ENCODE data around the gene GPR31.

GPR31 gene

DNA sequence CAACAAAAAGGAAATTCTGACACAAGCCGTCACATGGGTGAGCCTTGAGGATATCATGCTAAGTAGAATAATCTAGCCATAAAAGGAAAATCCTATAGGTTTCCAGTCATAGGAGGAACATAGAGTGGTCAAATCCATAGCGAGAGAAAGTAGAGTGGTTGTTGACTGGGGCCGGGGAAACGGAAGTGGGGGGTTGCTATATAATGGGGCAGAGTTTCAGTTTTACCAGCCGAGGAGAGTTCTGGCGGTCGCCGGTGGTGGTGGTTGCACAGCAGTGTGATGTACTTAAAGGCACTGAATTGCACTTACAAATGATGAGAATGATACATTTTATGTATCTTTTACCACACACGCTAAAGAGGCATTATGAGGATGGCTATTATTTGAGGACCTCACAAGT lies 4.9 kb downstream of the GPR31 start:
- Histone ChIP-seq H3K27me3 (ENCODE audit: control insufficient read depth in 1 of 2, insufficient read depth in 2 of 2, low read length in 2 of 2) (no peaks in the 10 kb centered on the region), H3K4me1 (ENCODE audit: control insufficient read depth in 1 of 2, insufficient read depth in 2 of 2, low read length in 2 of 2) (peaks cover 0 to 4% of the 10 kb centered on the region in 2 donors), H3K4me3 (ENCODE audit: low read depth in 1 of 2, low read length in 2 of 2) (peak overlapping the region in 1 of 2 donors; percentile 25), H3K27ac (ENCODE audit: low read depth, low read length) (no peak overlapping the region), H3K9me3 (ENCODE audit: control insufficient read depth in 1 of 2, low read length in 2 of 2) (no peaks in the 10 kb centered on the region), H3K9ac (ENCODE audit: low read depth in 1 of 2, low read length in 2 of 2) (peak overlapping the region in 1 of 2 donors; percentile 33), H3K36me3 (ENCODE audit: control insufficient read depth in 1 of 2, insufficient read depth in 2 of 2, low read length in 2 of 2) (no peaks in the 10 kb centered on the region)

DNA sequence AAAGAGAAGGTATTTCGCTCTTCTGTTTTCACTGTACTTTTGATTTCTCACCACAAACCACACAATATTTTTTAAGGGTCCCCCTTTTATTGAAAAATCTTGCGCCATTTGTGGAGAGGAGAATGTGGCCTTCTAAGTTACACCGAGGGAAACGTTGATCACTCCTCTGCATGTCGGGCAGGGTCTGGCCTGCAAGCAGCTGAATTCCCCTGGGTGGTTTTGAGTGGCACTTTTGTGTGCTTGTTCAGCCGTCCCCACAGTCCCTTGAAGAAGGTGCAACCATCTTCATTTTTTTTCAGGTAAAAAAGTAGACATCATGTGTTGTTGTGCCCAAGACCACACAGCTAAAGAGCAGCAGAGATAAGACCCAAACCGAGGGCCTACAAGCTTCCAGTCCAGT lies 6.1 kb downstream of the GPR31 start:
- no peak overlapping the region for H3K4me3 ChIP-seq (ENCODE audit: low read depth in 1 of 2, low read length in 2 of 2)
- H3K27ac ChIP-seq (ENCODE audit: low read depth, low read length) = no peak overlapping the region
- H3K36me3 ChIP-seq (ENCODE audit: control insufficient read depth in 1 of 2, insufficient read depth in 2 of 2, low read length in 2 of 2) = no peaks in the 10 kb centered on the region
- H3K27me3 ChIP-seq (ENCODE audit: control insufficient read depth in 1 of 2, insufficient read depth in 2 of 2, low read length in 2 of 2) = no peaks in the 10 kb centered on the region
- peaks cover 0 to 4% of the 10 kb centered on the region in 2 donors for H3K4me1 ChIP-seq (ENCODE audit: control insufficient read depth in 1 of 2, insufficient read depth in 2 of 2, low read length in 2 of 2)
- H3K9me3 ChIP-seq (ENCODE audit: control insufficient read depth in 1 of 2, low read length in 2 of 2) = no peaks in the 10 kb centered on the region
- H3K9ac ChIP-seq (ENCODE audit: low read depth in 1 of 2, low read length in 2 of 2) = no peak overlapping the region

DNA sequence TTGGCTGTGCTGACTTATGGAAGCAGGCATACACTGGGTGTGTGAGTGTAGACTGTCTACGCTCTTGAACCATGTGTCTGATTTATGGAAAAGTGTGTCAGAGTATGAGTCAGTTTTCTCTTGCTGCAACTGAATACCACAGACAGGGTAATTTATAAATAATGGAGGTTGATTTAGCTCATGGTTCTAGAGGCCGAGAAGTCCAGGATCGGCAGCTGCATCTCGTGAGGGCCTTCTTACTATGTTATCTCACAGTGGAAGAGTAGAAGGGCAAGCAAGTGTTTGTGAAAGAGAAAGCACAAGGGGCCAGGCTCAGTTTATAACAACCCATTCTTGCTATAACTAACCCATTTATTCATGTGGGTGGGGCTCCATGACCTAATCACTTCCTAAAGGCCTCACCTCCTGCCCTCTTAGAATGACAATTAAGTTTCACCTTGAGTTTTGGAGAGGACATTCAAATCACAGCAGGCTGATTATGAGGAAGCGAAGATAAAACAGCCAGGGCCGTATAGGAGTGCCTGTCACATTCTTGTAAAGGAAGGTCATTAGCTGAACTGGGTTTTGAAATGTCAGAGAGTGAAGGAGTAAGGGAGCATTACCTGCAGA lies 6.7 kb downstream of the GPR31 start:
- no peaks in the 10 kb centered on the region for H3K9me3 ChIP-seq (ENCODE audit: control insufficient read depth in 1 of 2, low read length in 2 of 2)
- H3K27me3 ChIP-seq (ENCODE audit: control insufficient read depth in 1 of 2, insufficient read depth in 2 of 2, low read length in 2 of 2) = no peaks in the 10 kb centered on the region
- no peaks in the 10 kb centered on the region for H3K36me3 ChIP-seq (ENCODE audit: control insufficient read depth in 1 of 2, insufficient read depth in 2 of 2, low read length in 2 of 2)
- no peak overlapping the region for H3K27ac ChIP-seq (ENCODE audit: low read depth, low read length)
- H3K4me1 ChIP-seq (ENCODE audit: control insufficient read depth in 1 of 2, insufficient read depth in 2 of 2, low read length in 2 of 2) = peaks cover 0 to 4% of the 10 kb centered on the region in 2 donors
- no peak overlapping the region for H3K9ac ChIP-seq (ENCODE audit: low read depth in 1 of 2, low read length in 2 of 2)
- no peak overlapping the region for H3K4me3 ChIP-seq (ENCODE audit: low read depth in 1 of 2, low read length in 2 of 2)

GRCh38 chr6:167148997-167149396 lies 8.8 kb downstream of the GPR31 start:
- H3K4me3 ChIP-seq (ENCODE audit: low read depth in 1 of 2, low read length in 2 of 2) = no peak overlapping the region
- H3K4me1 ChIP-seq (ENCODE audit: control insufficient read depth in 1 of 2, insufficient read depth in 2 of 2, low read length in 2 of 2) = peaks cover 0 to 4% of the 10 kb centered on the region in 2 donors
- H3K9me3 ChIP-seq (ENCODE audit: control insufficient read depth in 1 of 2, low read length in 2 of 2) = no peaks in the 10 kb centered on the region
- H3K27ac ChIP-seq (ENCODE audit: low read depth, low read length) = no peak overlapping the region
- no peak overlapping the region for H3K9ac ChIP-seq (ENCODE audit: low read depth in 1 of 2, low read length in 2 of 2)
- H3K36me3 ChIP-seq (ENCODE audit: control insufficient read depth in 1 of 2, insufficient read depth in 2 of 2, low read length in 2 of 2) = no peaks in the 10 kb centered on the region
- H3K27me3 ChIP-seq (ENCODE audit: control insufficient read depth in 1 of 2, insufficient read depth in 2 of 2, low read length in 2 of 2) = no peaks in the 10 kb centered on the region

DNA sequence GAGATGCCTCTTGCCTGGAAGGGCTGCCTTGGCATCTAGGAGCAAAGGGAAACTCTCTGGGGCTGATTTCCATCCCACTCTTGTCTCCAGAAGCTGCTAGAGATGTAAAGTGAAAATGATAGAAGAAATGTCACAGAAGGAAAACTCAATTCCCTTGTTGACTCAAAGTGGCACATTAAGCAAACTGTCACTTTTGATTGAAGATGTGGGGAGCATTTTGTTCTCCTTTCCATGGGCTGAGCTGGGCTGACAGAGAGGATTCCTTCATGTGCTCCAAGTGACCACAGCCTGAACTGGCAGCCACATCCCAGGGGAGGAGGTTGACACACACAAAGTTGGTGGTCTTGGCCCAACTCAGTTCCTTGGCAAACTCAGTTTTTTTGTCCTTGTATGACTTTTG lies 9.8 kb downstream of the GPR31 start:
- no peaks in the 10 kb centered on the region for H3K4me1 ChIP-seq (ENCODE audit: control insufficient read depth in 1 of 2, insufficient read depth in 2 of 2, low read length in 2 of 2)
- H3K27ac ChIP-seq (ENCODE audit: low read depth, low read length) = no peak overlapping the region
- no peaks in the 10 kb centered on the region for H3K27me3 ChIP-seq (ENCODE audit: control insufficient read depth in 1 of 2, insufficient read depth in 2 of 2, low read length in 2 of 2)
- no peak overlapping the region for H3K9ac ChIP-seq (ENCODE audit: low read depth in 1 of 2, low read length in 2 of 2)
- H3K36me3 ChIP-seq (ENCODE audit: control insufficient read depth in 1 of 2, insufficient read depth in 2 of 2, low read length in 2 of 2) = no peaks in the 10 kb centered on the region
- no peaks in the 10 kb centered on the region for H3K9me3 ChIP-seq (ENCODE audit: control insufficient read depth in 1 of 2, low read length in 2 of 2)
- H3K4me3 ChIP-seq (ENCODE audit: low read depth in 1 of 2, low read length in 2 of 2) = no peak overlapping the region

GRCh38 chr6:167146977-167147376 lies 10.8 kb downstream of the GPR31 start:
- no peak overlapping the region for H3K27ac ChIP-seq (ENCODE audit: low read depth, low read length)
- no peaks in the 10 kb centered on the region for H3K9me3 ChIP-seq (ENCODE audit: control insufficient read depth in 1 of 2, low read length in 2 of 2)
- H3K27me3 ChIP-seq (ENCODE audit: control insufficient read depth in 1 of 2, insufficient read depth in 2 of 2, low read length in 2 of 2) = no peaks in the 10 kb centered on the region
- H3K4me1 ChIP-seq (ENCODE audit: control insufficient read depth in 1 of 2, insufficient read depth in 2 of 2, low read length in 2 of 2) = peaks cover 2 to 4% of the 10 kb centered on the region in 2 donors
- no peaks in the 10 kb centered on the region for H3K36me3 ChIP-seq (ENCODE audit: control insufficient read depth in 1 of 2, insufficient read depth in 2 of 2, low read length in 2 of 2)
- H3K4me3 ChIP-seq (ENCODE audit: low read depth in 1 of 2, low read length in 2 of 2) = no peak overlapping the region
- no peak overlapping the region for H3K9ac ChIP-seq (ENCODE audit: low read depth in 1 of 2, low read length in 2 of 2)

DNA sequence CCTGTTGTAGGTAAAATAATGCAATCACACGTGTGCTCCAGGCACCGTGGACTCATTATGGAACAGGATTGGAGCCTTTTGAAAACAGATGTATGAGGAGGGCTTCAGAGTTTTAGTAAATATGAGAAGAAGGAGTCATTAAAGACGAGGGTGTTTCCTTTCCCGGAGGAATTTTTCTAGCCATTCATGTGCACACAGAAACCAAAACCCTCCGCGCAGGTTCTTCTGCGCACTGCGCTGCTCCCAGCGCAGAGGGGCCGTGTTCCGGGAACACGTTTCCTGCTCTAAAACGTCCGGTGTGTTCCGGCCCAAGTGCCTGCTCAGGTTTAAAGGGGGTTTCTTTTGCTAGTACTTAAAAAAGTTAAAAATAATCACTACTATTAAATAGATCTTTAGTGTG lies 11.6 kb downstream of the GPR31 start:
- Histone ChIP-seq H3K27ac (ENCODE audit: low read depth, low read length) (no peak overlapping the region), H3K4me1 (ENCODE audit: control insufficient read depth in 1 of 2, insufficient read depth in 2 of 2, low read length in 2 of 2) (peaks cover 9 to 12% of the 10 kb centered on the region in 2 donors), H3K9me3 (ENCODE audit: control insufficient read depth in 1 of 2, low read length in 2 of 2) (no peaks in the 10 kb centered on the region), H3K9ac (ENCODE audit: low read depth in 1 of 2, low read length in 2 of 2) (no peak overlapping the region), H3K4me3 (ENCODE audit: low read depth in 1 of 2, low read length in 2 of 2) (peak overlapping the region; percentile 1 to 16), H3K27me3 (ENCODE audit: control insufficient read depth in 1 of 2, insufficient read depth in 2 of 2, low read length in 2 of 2) (no peaks in the 10 kb centered on the region), H3K36me3 (ENCODE audit: control insufficient read depth in 1 of 2, insufficient read depth in 2 of 2, low read length in 2 of 2) (no peaks in the 10 kb centered on the region)

- peaks cover 16 to 19% of the 10 kb centered on the region in 2 donors for H3K4me1 ChIP-seq (ENCODE audit: control insufficient read depth in 1 of 2, insufficient read depth in 2 of 2, low read length in 2 of 2)
- H3K9ac ChIP-seq (ENCODE audit: low read depth in 1 of 2, low read length in 2 of 2) = no peak overlapping the region
- H3K36me3 ChIP-seq (ENCODE audit: control insufficient read depth in 1 of 2, insufficient read depth in 2 of 2, low read length in 2 of 2) = no peaks in the 10 kb centered on the region
- no peak overlapping the region for H3K27ac ChIP-seq (ENCODE audit: low read depth, low read length)
- no peaks in the 10 kb centered on the region for H3K27me3 ChIP-seq (ENCODE audit: control insufficient read depth in 1 of 2, insufficient read depth in 2 of 2, low read length in 2 of 2)
- H3K9me3 ChIP-seq (ENCODE audit: control insufficient read depth in 1 of 2, low read length in 2 of 2) = no peaks in the 10 kb centered on the region
- H3K4me3 ChIP-seq (ENCODE audit: low read depth in 1 of 2, low read length in 2 of 2) = no peak overlapping the region
These were observed 12.3 kb downstream of the GPR31 start for GRCh38 chr6:167145461-167145860.

GRCh38 chr6:167143041-167143440 lies 14.7 kb downstream of the GPR31 start:
- no peaks in the 10 kb centered on the region for H3K9me3 ChIP-seq (ENCODE audit: control insufficient read depth in 1 of 2, low read length in 2 of 2)
- no peak overlapping the region for H3K4me3 ChIP-seq (ENCODE audit: low read depth in 1 of 2, low read length in 2 of 2)
- H3K9ac ChIP-seq (ENCODE audit: low read depth in 1 of 2, low read length in 2 of 2) = no peak overlapping the region
- H3K4me1 ChIP-seq (ENCODE audit: control insufficient read depth in 1 of 2, insufficient read depth in 2 of 2, low read length in 2 of 2) = peaks cover 18 to 27% of the 10 kb centered on the region in 2 donors
- H3K36me3 ChIP-seq (ENCODE audit: control insufficient read depth in 1 of 2, insufficient read depth in 2 of 2, low read length in 2 of 2) = no peaks in the 10 kb centered on the region
- no peaks in the 10 kb centered on the region for H3K27me3 ChIP-seq (ENCODE audit: control insufficient read depth in 1 of 2, insufficient read depth in 2 of 2, low read length in 2 of 2)
- no peak overlapping the region for H3K27ac ChIP-seq (ENCODE audit: low read depth, low read length)

- Histone ChIP-seq H3K4me3 (ENCODE audit: low read depth in 1 of 2, low read length in 2 of 2) (no peak overlapping the region), H3K27me3 (ENCODE audit: control insufficient read depth in 1 of 2, insufficient read depth in 2 of 2, low read length in 2 of 2) (no peaks in the 10 kb centered on the region), H3K27ac (ENCODE audit: low read depth, low read length) (no peak overlapping the region), H3K9me3 (ENCODE audit: control insufficient read depth in 1 of 2, low read length in 2 of 2) (no peaks in the 10 kb centered on the region), H3K9ac (ENCODE audit: low read depth in 1 of 2, low read length in 2 of 2) (no peak overlapping the region), H3K4me1 (ENCODE audit: control insufficient read depth in 1 of 2, insufficient read depth in 2 of 2, low read length in 2 of 2) (peaks cover 18 to 27% of the 10 kb centered on the region in 2 donors), H3K36me3 (ENCODE audit: control insufficient read depth in 1 of 2, insufficient read depth in 2 of 2, low read length in 2 of 2) (peaks cover 0 to 1% of the 10 kb centered on the region in 2 donors)
These were observed 15.4 kb downstream of the GPR31 start for GRCh38 chr6:167142433-167142761.
